CD4-positive, alpha-beta T cell treated with Interleukin-4 for 4 hours (primary cell): ENCODE data around the gene NEURL2.
"Not testable (repeated sequence)": the region's sequence is repeated elsewhere in the genome, so short reads cannot be mapped to it uniquely, and the experiment has no call there.

ENCODE experiments used
- DNase-seq: peaks from one replicate; pipeline ENCODE4 v3.0.0-alpha.2; 2020

Gene NEURL2

GRCh38 chr20:45890985-45891983, at the start of gene NEURL2, which contains the start of gene CTSA:
Gene NEURL2, minus strand, starts transcription at chr20:45891208. Its CDS starts 217 bp downstream, at chr20:45890991.
Gene CTSA, plus strand, starts transcription at chr20:45891335. Its CDS starts 234 bp downstream, at chr20:45891569.
- peak; percentile 82 for DNase-seq

GRCh38 chr20:45940469-45940868, 49.5 kb upstream of the NEURL2 start:
- DNase-seq: no peak

- DNase-seq: no peak
Observed at GRCh38 chr20:45940053-45940452, 49.0 kb upstream of the NEURL2 start.

GRCh38 chr20:45938727-45939438, 47.9 kb upstream of the NEURL2 start:
- no peak for DNase-seq

GRCh38 chr20:45937765-45938164, 46.8 kb upstream of the NEURL2 start:
- DNase-seq: peak; percentile 31

GRCh38 chr20:45935416-45936046, 44.5 kb upstream of the NEURL2 start:
- peak; percentile 53 for DNase-seq

GRCh38 chr20:45934586-45935415, 43.8 kb upstream of the NEURL2 start, which contains the start of gene PCIF1:
Gene PCIF1, plus strand, starts transcription at chr20:45934683. Its CDS starts 4,317 bp downstream, at chr20:45939000.
- peak; percentile 97 for DNase-seq

- DNase-seq: no peak
Observed at GRCh38 chr20:45934046-45934585, 43.1 kb upstream of the NEURL2 start.

- DNase-seq: peak; percentile 65
Observed at GRCh38 chr20:45933266-45934045, 42.4 kb upstream of the NEURL2 start.

GRCh38 chr20:45931680-45932079, 40.7 kb upstream of the NEURL2 start:
- not testable (repeated sequence) for DNase-seq

- no peak for DNase-seq
Observed at GRCh38 chr20:45927071-45927878, 36.3 kb upstream of the NEURL2 start.

- DNase-seq: no peak
Observed at GRCh38 chr20:45926731-45927070, 35.7 kb upstream of the NEURL2 start.

- DNase-seq: no peak
Observed at GRCh38 chr20:45925821-45926506, 35.0 kb upstream of the NEURL2 start.

- DNase-seq: no peak
Observed at GRCh38 chr20:45924391-45925261, 33.6 kb upstream of the NEURL2 start.

- DNase-seq: no peak
Observed at GRCh38 chr20:45921337-45922189, 30.6 kb upstream of the NEURL2 start.

- DNase-seq: no peak
Observed at GRCh38 chr20:45920462-45921336, 29.7 kb upstream of the NEURL2 start.
